GM18499 (cell line): Measurements from ENCODE around the gene SMARCAD1.

Experiments used
- ATAC-seq: cut with Tn5 transposase; IDR thresholded peaks from one replicate; pipeline ENCODE4 v1.9.1; 2021; ENCODE audit warnings: moderate number of reproducible peaks; ENCODE audit not compliant: insufficient read depth, unreplicated experiment

The SMARCAD1 gene

DNA sequence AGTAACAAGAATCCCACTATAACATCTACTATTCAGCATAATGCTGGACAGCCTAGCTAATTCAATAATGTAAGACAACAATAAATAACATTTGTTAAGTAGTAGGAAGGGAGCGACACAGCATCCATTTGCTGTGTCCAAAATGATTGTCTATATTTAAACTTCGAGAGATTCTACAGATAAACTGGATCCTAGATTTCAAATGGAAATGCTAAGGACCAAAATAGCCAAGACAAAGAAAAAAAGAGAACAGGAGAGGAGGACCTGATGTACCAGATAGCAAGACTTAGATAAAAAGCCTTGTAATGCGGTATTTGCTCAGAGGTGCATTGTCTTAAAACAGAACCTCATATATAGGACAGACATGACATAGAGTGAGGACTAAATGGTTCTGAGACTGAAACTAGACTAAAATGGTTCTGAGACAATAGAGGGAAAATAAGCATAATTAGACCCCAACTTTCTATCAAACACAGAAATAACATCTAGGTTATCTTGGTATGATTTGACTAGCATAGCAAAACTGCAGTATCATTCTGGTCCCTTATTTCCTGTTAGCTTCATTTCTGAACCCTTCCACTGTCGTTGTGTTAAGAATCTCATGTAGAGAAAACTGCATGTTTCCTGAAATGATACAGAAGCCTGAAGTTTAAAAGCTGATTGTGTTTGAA, 131.2 kb downstream of the SMARCAD1 start:
- peak; percentile 51 for ATAC-seq

DNA sequence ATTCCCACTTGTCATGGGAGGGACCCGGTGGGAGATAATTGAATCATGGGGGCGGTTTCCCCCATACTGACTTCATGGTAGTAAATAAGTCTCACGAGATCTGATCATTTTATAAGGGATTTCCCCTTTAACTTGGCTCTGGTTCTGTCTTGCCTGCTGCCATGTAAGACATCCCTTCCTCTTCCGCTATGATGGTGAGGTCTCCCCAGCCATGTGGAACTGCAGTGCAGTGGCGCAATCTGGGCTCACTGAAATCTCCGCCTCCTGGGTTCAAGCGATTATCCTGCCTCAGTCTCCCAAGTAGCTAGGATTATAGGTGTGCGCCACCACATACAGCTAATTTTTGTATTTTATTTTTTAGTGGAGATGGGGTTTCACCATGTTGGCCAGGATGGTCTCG, 132.1 kb downstream of the SMARCAD1 start:
- ATAC-seq: no peak
